CD4-positive, alpha-beta T cell (primary cell): Measurements from ENCODE around the gene USH1C. TPM values are rescaled to one million over a fixed set of nuclear protein-coding genes. Genes with fewer than 3 reads are reported as not detected.

Experiments used
- ATAC-seq: fragments of 200-7000 bp; cut with Tn5 transposase; one replicate; pipeline ENCODE4 v1.10.0; 2022; ENCODE audit warnings: mild to moderate bottlenecking; ENCODE audit not compliant: poor library complexity
- CTCF ChIA-PET: fragments of 350-600 bp; sonication (Branson Sonifier 250); formaldehyde crosslinking; loops from one replicate; lab custom pipeline; 2021; ENCODE audit warnings: antibody characterized with exemption, inconsistent platforms; lab: Charles Lee
- POLR2A ChIA-PET: fragments of 350-600 bp; sonication (Branson Sonifier 250); formaldehyde crosslinking; loops from one replicate; lab custom pipeline; 2021; ENCODE audit warnings: antibody characterized with exemption, inconsistent platforms; lab: Charles Lee
- DNase-seq, 14 experiments: peaks; one replicate each; pipeline ENCODE4 v3.0.0-alpha.2; 2013 to 2020; ENCODE audit warnings: mixed read lengths in 2 of 14
- H3K27ac ChIP-seq, 2 donors: one replicate each; pipeline versions ENCODE4 v1.5.1 to v1.7.0; 2013; ENCODE audit warnings: low read length in 2 of 2, low read depth in 1 of 2, mild to moderate bottlenecking in 1 of 2
- H3K27me3 ChIP-seq, 2 experiments: 1 replicate in 1 of 2; 2 replicates in 1 of 2; pipeline versions ENCODE4 v1.6.1 to v1.7.0; 2013; ENCODE audit warnings: low read length in 2 of 2, control low read depth in 1 of 2, mild to moderate bottlenecking in 1 of 2, moderate library complexity in 1 of 2; ENCODE audit not compliant: insufficient read depth in 2 of 2, control insufficient read depth in 1 of 2
- H3K36me3 ChIP-seq: one replicate; pipeline ENCODE4 v1.6.1; 2013; ENCODE audit warnings: low read length, control low read depth; ENCODE audit not compliant: insufficient read depth
- H3K4me1 ChIP-seq: one replicate; pipeline ENCODE4 v1.6.1; 2013; ENCODE audit warnings: low read length, control low read depth; ENCODE audit not compliant: insufficient read depth
- H3K4me3 ChIP-seq: one replicate; pipeline ENCODE4 v1.5.1; 2013; ENCODE audit warnings: mild to moderate bottlenecking, low read length, moderate library complexity
- H3K9me3 ChIP-seq, 2 experiments: 1 replicate in 1 of 2; 2 replicates in 1 of 2; pipeline versions ENCODE4 v1.6.1 to v1.7.0; 2013; ENCODE audit warnings: low read length in 2 of 2, mild to moderate bottlenecking in 2 of 2, control low read depth in 1 of 2, moderate library complexity in 1 of 2; ENCODE audit not compliant: control insufficient read depth in 1 of 2, insufficient read depth in 1 of 2
- H3K27ac Mint-ChIP-seq: one replicate; pipeline ENCODE4 v1.8.0; 2020; ENCODE audit warnings: mixed read lengths
- H3K27me3 Mint-ChIP-seq: one replicate; pipeline ENCODE4 v1.8.0; 2021; ENCODE audit warnings: mixed read lengths
- H3K36me3 Mint-ChIP-seq: one replicate; pipeline ENCODE4 v1.8.0; 2021; ENCODE audit warnings: low read depth, mixed read lengths
- H3K4me1 Mint-ChIP-seq: one replicate; pipeline ENCODE4 v1.8.0; 2021; ENCODE audit warnings: low read depth, mixed read lengths
- H3K4me3 Mint-ChIP-seq: one replicate; pipeline ENCODE4 v1.8.0; 2020; ENCODE audit warnings: mild to moderate bottlenecking, mixed read lengths
- H3K9me3 Mint-ChIP-seq: one replicate; pipeline ENCODE4 v1.8.0; 2020; ENCODE audit warnings: mixed read lengths
- CTCF ChIP-seq: fragments of 200-600 bp; IDR thresholded peaks from one replicate; pipeline ENCODE4 v1.8.0; 2022; ENCODE audit warnings: antibody characterized with exemption, mild to moderate bottlenecking
- intact Hi-C, 2 experiments: fragments of 100-400 bp; cut with DNase I in 1 of 2; cut with micrococcal nuclease in 1 of 2; formaldehyde crosslinking; loops; one replicate each; pipeline versions ENCODE4 v1.15.1 to v1.9.0; 2023 to 2025; cut with DNase I, micrococcal nuclease
- total RNA-seq, 174 experiments: library from RNA in 2 of 174; stranded (reverse) in 2 of 174; gene quantifications; one replicate each; pipeline ENCODE4 v1.2.3 and lab custom pipeline; 2021 to 2026

The USH1C gene
- total RNA-seq, 2 experiments from 2014 or later: not detected

- ATAC-seq (no peak), DNase-seq (no peak)
- Histone ChIP-seq H3K27me3 (peaks cover 3 to 7% of the 10 kb centered on the region in 2 experiments), H3K27ac (no peak overlapping the region), H3K36me3 (no peaks in the 10 kb centered on the region), H3K4me3 (no peak overlapping the region), H3K4me1 (no peaks in the 10 kb centered on the region), H3K9me3 (no peaks in the 10 kb centered on the region)
- intact Hi-C loops: loop anchor here in 1 of 2 experiments (10.0 kb wide), 1 partner anchor 57 kb away; no protein-coding TSS in a partner anchor
- H3K4me1 Mint-ChIP-seq: no peaks in the 10 kb centered on the region
- no peak overlapping the region for H3K27ac Mint-ChIP-seq
- H3K27me3 Mint-ChIP-seq: peaks cover 30% of the 10 kb centered on the region
- ChIA-PET CTCF (no interaction called here), POLR2A (no interaction called here)
- no peak overlapping the region for H3K4me3 Mint-ChIP-seq
- no peaks in the 10 kb centered on the region for H3K36me3 Mint-ChIP-seq
- no peaks in the 10 kb centered on the region for H3K9me3 Mint-ChIP-seq
- TF ChIP-seq CTCF: no peak
Observed at GRCh38 chr11:17558025-17558780, 14.0 kb upstream of the USH1C start.

- no peaks in the 10 kb centered on the region for H3K4me1 Mint-ChIP-seq
- no peak overlapping the region for H3K4me3 ChIP-seq
- intact Hi-C loops: loop anchor here in 1 of 2 experiments (10.0 kb wide), 1 partner anchor 58 kb away; no protein-coding TSS in a partner anchor
- TF ChIP-seq CTCF: no peak
- H3K27ac Mint-ChIP-seq: no peak overlapping the region
- no peak overlapping the region for H3K4me3 Mint-ChIP-seq
- H3K36me3 ChIP-seq: no peaks in the 10 kb centered on the region
- POLR2A ChIA-PET: no interaction called here
- H3K27me3 ChIP-seq: peaks cover 3 to 7% of the 10 kb centered on the region in 2 experiments
- H3K9me3 ChIP-seq: no peaks in the 10 kb centered on the region
- DNase-seq (no peak), ATAC-seq (no peak)
- H3K36me3 Mint-ChIP-seq: no peaks in the 10 kb centered on the region
- H3K4me1 ChIP-seq: no peaks in the 10 kb centered on the region
- no peaks in the 10 kb centered on the region for H3K9me3 Mint-ChIP-seq
- no peak overlapping the region for H3K27ac ChIP-seq
- peaks cover 30% of the 10 kb centered on the region for H3K27me3 Mint-ChIP-seq
- CTCF ChIA-PET: no interaction called here
Observed at GRCh38 chr11:17556999-17557398, 12.8 kb upstream of the USH1C start.

GRCh38 chr11:17554487-17554886 lies 10.3 kb upstream of the USH1C start:
- Mint-ChIP-seq H3K27me3 (peaks cover 23% of the 10 kb centered on the region), H3K9me3 (no peaks in the 10 kb centered on the region), H3K27ac (no peak overlapping the region), H3K36me3 (no peaks in the 10 kb centered on the region), H3K4me3 (no peak overlapping the region), H3K4me1 (no peaks in the 10 kb centered on the region)
- no peak for TF ChIP-seq CTCF
- intact Hi-C loops: loop anchor here in 1 of 2 experiments (10.0 kb wide), 1 partner anchor 60 kb away; no protein-coding TSS in a partner anchor
- H3K27ac ChIP-seq: no peak overlapping the region
- DNase-seq (no peak), ATAC-seq (no peak)
- peaks cover 3 to 7% of the 10 kb centered on the region in 2 experiments for H3K27me3 ChIP-seq
- no peaks in the 10 kb centered on the region for H3K9me3 ChIP-seq
- no peak overlapping the region for H3K4me3 ChIP-seq
- no peaks in the 10 kb centered on the region for H3K36me3 ChIP-seq
- no peaks in the 10 kb centered on the region for H3K4me1 ChIP-seq
- ChIA-PET CTCF (no interaction called here), POLR2A (no interaction called here)
